MV-4-11 (cell line): ENCODE data around the gene TMEM43.

Experiments used
- DNase-seq: peaks from one replicate; lab custom pipeline; 2025; lab: John Stamatoyannopoulos, UW

The TMEM43 gene

DNA sequence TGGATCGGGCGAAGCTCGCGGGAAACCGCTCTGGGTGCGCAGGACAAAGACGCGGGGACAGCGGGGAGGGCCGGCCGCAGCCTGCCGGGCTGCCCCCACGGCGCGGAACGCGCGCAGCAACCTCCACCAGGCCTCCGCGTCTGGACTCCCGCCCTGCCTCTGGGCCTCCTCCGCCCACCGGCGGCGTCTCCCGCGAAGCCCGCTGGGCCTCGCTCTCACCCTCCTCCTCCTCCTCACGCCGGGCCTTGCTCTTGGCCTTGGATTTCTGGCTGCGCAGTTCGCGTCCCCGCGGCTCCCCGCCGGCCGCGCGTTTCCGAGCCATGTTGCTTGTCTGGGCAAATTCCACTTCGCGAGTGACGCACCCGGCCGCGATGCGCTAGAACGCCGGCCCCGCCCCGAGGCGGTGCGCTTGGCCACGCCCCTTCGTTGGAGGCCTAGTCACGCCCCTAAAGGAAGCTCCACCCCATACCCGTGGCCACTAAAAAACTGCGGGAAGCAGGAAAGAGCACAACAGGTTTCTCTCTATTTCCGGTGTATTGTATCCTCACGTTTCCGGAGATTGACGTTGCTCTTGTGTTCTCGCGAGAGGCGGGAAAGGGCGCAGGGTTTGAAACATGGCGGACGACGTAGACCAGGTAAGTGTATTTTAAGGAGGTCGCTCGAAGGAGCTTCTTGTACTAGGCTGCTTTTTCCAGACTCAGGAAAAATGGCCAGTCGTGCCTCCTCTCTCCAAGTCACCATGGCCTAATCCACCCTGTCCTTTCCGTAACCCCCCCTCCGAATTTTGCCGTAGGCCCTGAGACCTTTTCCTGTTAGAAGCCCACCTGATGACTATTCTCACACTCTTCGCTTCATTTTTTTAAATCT is 53.6 kb downstream of the TMEM43 start, which contains the start of the genes LSM3 and XPC:
LSM3 (plus strand) TSS at position 571 of the 867 bp plus-strand sequence; CDS start at position 615, 44 bp downstream.
XPC (minus strand) TSS at position 355 of the 867 bp plus-strand sequence; CDS start at position 322, 33 bp downstream.
- DNase-seq, result peak; percentile 98

DNA sequence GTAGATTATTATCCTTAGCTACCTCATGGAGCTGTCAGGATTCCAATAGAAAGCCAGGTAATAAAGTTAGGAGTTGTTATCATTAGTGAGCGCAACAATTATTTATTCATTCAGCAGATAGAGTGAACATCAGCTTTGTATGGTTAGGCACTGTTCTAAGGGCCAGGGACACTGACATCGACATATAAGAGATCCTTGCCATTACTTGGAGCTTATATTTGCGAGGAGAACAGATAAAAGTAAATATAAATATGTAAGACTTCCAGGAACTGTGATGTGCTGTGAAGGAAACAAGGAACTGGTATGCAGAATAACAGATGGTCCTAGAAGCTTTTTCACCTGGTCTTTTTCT is 54.2 kb downstream of the TMEM43 start:
- no peak for DNase-seq

DNA sequence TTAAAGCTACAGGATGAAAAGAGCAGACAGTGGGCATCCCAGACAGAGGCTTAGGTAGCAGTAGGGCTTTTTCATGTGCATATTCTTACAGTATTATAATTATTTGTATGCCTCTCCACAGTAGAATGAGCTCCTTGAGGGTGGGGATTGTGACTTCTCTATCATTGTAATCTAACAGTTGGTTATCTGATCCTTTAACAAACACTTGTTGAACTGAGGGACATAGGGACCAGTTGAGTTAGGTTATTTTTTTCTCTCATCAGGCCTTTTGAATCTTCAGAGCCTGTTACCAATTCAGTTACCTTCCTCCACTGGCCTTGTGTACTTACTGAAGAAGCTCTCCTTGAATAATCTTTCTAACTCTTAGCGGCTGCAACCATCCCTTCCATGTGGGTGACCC is 54.9 kb downstream of the TMEM43 start:
- DNase-seq, result no peak

DNA sequence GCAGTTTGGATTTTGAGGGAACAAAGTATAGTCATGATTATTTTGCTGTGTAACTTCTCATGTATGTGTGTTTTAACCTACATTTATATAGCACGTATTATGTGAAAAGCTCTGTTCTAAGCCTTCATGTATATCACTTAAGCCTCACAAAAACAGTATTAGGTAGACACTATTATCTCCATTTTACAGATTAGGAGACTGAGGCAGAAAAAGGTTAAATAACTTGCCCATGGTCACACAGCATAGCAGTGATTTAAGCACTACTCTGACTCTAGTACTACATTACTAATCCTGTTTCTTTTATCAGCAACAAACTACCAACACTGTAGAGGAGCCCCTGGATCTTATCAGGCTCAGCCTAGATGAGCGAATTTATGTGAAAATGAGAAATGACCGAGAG is 56.4 kb downstream of the TMEM43 start:
- no peak for DNase-seq

DNA sequence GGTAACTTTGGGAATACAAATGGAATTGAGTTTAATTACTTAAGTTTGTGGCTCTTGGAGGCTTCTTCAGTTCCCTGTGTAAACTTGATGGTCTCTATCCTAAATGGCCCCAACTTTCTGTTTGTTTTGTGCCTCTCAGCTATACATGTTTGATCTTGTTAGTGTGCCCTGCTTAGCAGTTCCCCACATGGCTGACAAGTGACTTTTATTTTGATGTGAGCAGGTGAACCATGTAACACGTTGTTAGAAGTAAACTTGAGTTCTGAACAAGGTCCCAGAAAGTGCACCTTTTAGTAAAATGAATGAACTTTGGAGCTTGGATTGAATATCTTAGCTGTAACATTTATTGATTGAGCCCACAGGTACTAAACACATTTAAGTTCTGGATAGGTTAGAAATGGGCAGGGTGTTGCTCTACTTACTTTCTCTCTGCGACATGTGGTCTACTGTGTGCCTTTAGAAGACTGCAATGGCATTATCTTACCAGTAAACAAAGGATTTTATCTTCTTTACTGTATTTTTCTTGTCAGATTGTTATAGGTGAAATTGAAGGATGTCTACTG is 58.2 kb downstream of the TMEM43 start:
- DNase-seq, result no peak

DNA sequence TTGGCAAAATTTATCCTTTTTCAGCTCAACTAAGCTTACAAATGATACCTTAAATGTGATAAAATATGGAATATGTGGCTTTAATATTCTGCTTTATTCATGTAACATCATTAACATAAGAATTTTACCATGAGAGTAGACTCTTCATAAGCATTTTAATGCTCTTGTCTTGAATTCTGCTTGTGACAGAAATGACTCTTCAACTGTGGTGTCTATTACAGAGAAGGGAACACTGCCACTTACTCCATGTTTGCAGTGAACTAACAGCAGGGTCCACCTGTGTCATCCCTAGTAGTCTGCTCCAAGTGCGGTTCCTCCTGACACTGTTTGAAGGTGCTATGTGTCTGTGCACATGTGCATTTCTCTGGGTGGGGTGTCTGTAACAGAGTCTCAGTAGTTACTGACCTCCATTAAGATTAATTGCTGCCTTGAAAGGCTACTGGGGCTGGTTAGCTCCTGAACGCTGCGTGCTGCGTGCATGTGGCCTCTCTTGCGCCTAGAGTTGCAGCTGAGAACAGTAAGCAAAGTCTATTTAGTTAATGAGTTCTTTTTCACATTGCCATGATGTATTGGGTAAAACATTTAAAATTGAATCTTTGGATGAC is 62.1 kb downstream of the TMEM43 start:
- no peak for DNase-seq

DNA sequence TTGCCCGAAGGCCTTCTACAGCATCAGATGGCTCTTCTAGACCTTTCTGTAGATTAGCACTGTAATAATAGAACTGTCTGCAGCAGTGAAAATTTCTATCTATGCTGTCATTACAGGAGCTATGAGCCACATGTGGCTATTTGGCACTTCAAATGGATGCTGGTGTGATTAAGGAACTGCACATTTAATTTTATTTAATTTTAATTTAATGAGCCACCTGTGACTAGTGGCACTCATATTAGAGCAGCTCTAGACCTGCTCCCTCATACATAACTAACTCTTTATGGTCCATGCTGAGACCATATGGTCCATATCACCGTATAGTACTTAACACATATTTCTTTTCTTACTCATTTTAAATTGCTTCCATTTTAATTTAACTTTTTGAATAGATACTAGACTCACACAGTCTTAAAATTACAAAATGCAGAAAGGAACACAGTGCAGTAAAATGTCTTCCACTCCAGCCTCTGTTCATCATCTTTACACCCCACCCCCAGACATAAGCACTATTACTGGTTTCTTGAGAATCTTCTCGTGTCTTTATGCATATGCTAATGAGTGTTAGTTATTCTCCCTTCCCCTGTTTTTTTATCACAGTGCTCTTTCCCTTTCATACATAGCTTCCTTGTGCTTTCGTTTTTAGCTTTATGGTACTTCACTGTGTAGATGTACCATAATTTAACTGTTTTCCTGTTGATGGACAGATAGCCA is 63.3 kb downstream of the TMEM43 start:
- no peak for DNase-seq
